NCI-H446 (cell line): Measurements from ENCODE around the gene UGT8.
"Not testable (repeated sequence)": the region's sequence is repeated elsewhere in the genome, so short reads cannot be mapped to it uniquely, and the experiment has no call there.

Experiments used
- DNase-seq, 2 experiments: peaks; one replicate each; lab custom pipeline; 2025; lab: John Stamatoyannopoulos, UW

The UGT8 gene

GRCh38 chr4:114603497-114603896, 4.9 kb downstream of the UGT8 start:
- no peak for DNase-seq

DNA sequence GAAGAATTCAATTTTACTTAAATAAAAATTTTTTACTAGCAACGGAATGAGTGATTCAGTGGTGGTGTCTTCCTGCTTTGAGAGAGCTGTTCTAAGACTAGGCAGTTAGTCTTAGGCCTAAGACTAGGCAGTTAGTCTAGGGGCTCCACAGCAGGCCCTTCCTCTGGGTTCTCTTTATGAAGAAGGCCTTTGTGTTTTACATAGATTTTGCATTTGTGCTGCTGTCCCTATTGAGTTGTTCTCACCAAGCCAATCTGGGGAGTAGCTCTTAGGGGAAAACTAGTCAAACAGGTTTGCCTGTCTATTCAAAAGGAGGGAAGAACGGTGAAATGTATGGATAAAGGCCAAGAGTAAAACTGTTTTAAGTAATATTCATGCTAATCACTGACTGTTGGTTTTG, 7.6 kb downstream of the UGT8 start:
- no peak for DNase-seq

GRCh38 chr4:114607056-114607455, 8.4 kb downstream of the UGT8 start:
- no peak for DNase-seq

DNA sequence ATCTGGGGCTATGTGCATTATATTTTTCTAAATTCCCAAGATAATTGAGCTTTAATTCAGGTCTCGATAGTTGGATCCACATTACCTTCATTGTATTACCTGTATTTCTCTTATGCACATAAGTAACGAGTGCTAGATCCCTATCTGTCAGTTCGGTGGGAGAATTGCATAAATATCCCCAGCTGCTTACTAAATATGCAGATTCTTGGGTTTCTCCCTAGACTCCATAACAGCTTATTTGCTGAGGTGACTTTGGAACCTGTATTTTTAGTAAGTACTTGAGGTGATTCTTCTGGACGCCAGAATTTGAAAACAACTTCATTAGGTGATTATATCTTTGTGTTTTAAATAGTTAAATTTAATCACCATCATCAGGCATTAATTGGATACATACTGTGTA, 15.0 kb downstream of the UGT8 start:
- DNase-seq: no peak

- no peak for DNase-seq
These were observed 16.8 kb downstream of the UGT8 start for GRCh38 chr4:114615435-114615834.

- not testable (repeated sequence) for DNase-seq
These were observed 17.4 kb downstream of the UGT8 start for GRCh38 chr4:114616036-114616435.

GRCh38 chr4:114626196-114626595, 27.6 kb downstream of the UGT8 start:
- no peak for DNase-seq

DNA sequence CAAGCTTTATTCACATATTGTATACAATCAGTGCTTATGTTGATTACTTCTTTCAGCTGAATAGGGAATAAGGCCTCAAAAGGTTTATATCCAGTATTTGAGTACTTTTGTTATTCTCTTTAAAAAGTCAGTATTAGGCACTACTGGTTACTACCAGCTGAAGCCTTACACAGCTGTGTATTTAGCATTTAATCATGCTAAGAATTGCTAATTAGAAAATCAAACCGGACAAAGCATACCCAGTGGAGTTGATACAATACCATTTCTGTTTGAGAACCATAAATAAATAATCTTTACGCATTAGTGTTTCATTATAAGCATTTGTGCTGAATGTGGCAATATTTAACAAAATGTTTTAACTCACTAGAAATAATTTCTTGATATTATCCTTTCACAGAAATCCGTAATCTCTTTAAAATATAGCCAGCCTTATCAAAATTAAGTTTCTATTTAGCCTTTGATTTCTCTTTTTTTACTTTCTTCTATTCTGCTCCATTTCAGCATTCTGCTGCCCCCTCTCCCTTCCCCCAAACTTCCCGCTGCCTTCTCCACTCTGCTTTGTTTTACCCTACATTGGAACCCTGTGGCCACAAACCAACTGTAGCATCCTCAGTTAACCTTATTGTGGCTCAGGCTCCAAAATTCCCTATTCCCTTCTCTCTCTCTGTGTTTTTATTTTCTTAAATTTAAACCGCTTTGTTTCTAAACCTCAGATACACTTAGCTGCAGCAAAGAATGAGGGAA, 37.8 kb downstream of the UGT8 start:
- DNase-seq: no peak

- no peak for DNase-seq
These were observed 43.7 kb downstream of the UGT8 start for GRCh38 chr4:114642173-114642780.

DNA sequence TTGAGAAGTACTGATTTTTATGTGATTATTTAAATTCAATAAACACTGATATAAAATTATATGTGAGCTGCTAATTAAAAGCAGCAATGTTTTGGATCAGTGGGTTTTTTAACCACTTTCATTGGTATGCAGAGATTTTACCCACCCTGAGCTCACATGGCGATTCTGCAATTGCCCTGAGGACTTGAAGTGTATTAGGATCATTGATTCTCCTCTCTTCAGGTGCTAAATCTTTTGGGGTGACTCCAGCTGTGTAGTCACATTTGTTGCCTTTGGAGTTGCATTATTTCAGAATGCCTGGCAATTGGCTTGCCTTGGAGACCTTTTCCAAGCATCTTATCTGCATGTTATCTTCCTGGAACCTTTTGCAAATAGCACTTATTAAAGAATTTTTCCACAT, 51.3 kb downstream of the UGT8 start:
- no peak for DNase-seq

- DNase-seq: no peak
These were observed 55.1 kb downstream of the UGT8 start for GRCh38 chr4:114653675-114654074.

DNA sequence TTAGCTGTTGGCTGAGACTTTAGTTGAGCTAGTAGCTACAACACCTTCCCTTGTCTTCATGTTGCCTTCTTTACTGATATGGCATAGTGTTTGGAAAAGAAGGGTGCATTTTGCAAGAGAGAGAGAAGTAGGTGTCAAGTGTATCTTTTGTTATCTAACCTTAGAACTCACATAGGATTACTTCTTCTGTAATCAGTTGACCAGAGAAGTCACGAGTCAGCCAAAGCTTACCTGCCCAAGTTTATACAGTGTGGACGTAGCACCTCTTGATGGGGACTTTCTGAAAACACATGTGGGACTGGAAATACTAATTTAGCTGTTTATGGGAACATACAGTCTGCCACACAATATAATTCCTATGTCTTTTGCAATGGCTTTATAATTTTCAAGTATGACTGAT, 56.0 kb downstream of the UGT8 start:
- no peak for DNase-seq

GRCh38 chr4:114658179-114658578, 59.6 kb downstream of the UGT8 start:
- DNase-seq: no peak

GRCh38 chr4:114658776-114659175, 60.2 kb downstream of the UGT8 start:
- no peak for DNase-seq

DNA sequence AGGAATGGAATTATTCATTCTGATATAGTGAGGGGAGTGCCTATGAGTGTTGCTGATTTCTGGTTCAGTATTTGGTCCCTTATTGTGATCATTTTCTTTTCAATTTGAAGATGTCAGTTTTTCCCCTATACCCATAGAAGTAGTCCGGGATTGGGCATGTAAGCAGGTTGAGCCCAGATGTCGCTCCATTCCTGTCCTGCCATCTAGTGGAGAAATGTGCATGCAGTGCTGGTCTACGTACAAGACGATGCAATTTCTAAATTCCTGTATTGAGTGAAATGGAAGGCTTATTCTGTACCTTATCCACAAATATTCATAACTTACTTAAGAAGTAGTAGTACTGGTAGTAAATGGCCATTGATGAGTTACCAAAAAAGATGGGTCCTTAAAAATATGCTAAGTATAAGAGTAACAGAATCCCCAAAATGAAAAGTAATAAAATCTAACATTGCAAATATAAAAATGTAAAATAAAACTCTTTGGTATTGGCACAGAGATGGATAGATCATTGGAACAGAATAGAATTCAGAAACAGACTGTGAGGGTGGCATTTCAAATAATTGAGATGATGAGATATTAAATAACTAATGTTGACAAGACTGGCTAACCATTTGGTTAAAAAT, 60.9 kb downstream of the UGT8 start:
- peak; percentile 60 to 76 for DNase-seq

- DNase-seq: no peak
These were observed 64.5 kb downstream of the UGT8 start for GRCh38 chr4:114663083-114663482.

DNA sequence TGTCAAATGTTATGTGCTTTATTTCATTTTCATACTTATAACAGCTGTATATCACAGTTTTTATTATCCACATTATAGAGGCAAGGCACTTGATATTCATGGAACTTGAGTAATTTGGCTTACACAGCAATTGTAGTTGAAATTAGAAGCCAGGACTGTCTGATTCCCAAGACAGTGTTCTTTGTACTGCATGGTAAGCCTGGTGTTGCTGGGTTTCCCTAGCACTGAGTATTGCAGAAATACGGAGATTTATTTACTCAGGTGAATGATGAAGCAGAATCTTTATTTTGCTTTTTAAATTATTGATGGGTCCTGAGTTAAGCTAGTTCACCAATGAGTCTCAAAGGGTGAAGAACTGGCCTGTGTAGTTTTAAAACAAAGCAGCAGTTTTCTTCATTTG, 70.0 kb downstream of the UGT8 start:
- DNase-seq: no peak

DNA sequence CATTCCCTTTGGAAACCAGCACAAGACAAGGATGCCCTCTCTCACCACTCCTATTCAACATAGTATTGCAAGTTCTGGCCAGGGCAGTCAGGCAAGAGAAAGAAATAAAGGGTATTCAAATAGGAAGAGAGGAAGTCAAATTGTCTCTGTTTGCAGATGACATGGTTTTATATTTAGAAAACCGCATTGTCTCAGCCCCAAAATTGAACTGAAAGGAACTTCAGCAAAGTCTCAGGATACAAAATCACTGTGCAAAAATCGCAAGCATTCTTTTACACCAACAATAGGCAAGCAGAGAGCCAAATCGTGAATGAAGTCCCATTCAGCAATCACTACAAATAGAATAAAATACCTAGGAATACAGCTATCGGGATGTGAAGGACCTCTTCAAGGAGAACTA, 72.1 kb downstream of the UGT8 start:
- DNase-seq: not testable (repeated sequence)

- no peak for DNase-seq
These were observed 74.7 kb downstream of the UGT8 start for GRCh38 chr4:114673306-114673705.

GRCh38 chr4:114674080-114674479, 75.5 kb downstream of the UGT8 start:
- no peak for DNase-seq

DNA sequence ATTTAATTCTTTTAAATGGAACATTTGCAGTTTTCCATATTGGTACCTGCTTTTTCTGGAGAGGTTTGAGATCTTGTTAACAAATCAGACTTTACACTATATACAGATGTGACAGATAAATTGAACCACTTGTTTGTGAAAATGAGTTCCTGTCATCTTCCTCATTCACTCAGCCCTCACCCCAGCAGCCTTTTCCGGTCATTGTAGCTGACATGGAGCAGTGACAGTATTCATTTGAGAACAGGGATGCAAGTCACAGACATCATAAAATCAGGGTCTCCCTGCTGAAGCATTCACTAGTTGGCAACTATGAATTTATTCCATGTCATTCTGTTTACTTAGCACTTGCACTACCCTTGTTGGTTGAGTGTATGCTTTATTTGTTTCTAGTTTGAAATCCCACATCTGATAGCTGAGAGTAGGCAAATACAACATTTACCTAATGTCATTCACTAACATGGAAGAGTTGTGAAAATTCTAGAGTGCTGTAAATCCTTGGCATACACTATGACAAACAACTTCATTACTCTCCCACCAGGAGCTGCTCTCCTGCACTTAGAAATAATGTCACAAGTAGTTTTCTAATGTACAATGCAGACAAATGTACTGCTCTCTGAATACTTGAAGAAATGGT, 78.9 kb downstream of the UGT8 start:
- no peak for DNase-seq

GRCh38 chr4:114684462-114684861, 85.9 kb downstream of the UGT8 start:
- no peak for DNase-seq

- peak; percentile 5 to 11 for DNase-seq
These were observed 89.5 kb downstream of the UGT8 start for GRCh38 chr4:114688059-114688458.
